KBM-7 (cell line): Measurements from ENCODE around the gene GTSF1L.
A peak's percentile ranks its signal among the peaks of the same experiment; 100 is the strongest.

Experiments used
- DNase-seq: peaks from one replicate; pipeline ENCODE4 v3.0.0-alpha.2; 2015
- in situ Hi-C: fragments of 300-500 bp; cut with MboI; formaldehyde crosslinking; loops from 2 replicates; pipeline ENCODE4 v1.14.3; 2020; ENCODE audit warnings: low sequenced_read_pairs, low pct_unique_long_range_greater_than_20kb, mixed read lengths

Gene GTSF1L

DNA sequence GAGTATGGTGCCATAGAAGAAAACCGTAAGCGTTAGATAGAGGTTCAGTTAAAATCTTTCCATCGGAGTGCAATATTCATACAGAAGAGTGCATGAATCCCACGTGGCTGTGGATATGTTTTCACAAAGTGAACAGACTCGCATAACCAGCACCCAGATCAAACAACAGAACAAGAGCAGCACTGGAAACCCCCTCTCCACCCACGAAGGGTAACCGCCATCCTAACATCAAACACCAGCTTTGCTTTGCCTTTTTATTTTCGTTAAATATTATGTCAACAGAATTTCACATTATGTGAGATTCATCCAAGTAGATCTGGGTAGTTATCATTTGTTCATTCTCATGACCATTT lies 4.7 kb downstream of the GTSF1L start:
- no peak for DNase-seq
- in situ Hi-C loops = no loop called here

DNA sequence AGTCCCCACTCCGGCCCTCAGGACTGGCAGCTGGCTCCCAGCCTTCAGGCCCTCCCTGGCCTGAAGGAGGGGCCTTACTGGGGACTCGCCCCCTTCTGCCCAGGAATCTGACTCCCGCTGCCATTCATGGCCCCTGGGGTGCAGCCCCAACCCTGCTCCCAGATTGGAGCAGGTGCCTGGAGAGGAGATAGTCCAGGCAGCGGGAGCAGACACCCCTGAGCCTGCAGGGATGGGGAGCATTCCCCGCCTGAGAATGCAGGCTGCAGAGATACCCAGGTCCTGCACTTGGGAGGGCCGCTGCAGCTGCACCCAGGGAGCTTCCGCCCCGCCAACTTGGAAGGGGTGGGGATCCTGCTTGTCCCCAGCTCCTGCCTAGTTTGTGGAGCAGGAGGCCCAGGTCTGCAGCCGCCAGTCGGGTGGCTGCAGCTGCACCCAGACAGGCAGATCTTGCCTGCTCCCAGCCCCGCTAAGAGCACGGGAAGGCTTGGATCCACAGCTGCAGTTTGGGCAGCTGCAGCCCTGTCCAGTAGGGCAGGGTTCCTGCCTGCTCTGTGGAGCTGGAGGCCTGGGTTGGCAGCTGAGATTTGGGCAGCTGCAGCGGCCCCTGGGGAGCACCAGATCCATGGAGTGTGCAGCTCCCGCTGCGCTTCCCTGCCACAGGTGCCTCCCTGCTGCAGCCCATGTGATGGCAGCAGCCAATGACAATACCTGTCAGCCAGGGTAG lies 5.2 kb downstream of the GTSF1L start:
- DNase-seq = no peak
- in situ Hi-C loops = no loop called here

DNA sequence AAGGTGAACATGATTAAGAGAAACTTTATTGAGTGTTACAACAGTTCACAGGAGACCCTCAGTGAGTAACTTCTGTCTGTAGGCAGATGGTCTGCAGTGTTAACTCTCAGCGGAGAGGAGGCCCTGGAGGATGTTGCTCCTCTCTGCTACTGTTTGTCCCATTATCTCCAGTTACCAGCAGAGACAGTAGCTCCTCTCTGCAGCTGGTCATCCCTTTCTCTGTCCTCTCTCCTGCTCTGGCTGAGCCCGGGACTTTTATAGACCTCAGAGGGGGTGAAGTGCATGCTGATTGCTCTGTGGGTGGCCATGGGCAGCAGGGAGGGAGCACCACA lies 5.7 kb downstream of the GTSF1L start:
- in situ Hi-C loops = no loop called here
- no peak for DNase-seq

DNA sequence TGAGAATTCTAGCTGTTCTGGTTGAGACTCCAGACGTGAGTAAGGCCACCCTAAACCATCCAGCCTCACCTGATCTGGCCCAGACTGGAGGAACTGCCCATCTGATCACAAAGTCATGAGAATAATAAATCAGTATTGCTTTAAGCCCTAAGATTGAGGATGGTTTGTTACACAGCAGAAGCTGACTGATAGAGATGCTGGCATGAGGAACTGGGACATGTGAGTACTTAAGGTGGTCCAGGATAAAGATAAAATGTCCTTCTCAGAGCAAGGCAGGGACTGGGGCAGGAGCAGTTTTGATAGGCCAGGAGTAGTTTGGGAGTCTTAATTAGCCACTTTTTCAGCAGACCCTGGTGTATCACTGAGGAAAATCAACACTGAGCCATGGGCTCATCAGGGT lies 6.8 kb downstream of the GTSF1L start:
- no peak for DNase-seq
- in situ Hi-C loops = no loop called here

DNA sequence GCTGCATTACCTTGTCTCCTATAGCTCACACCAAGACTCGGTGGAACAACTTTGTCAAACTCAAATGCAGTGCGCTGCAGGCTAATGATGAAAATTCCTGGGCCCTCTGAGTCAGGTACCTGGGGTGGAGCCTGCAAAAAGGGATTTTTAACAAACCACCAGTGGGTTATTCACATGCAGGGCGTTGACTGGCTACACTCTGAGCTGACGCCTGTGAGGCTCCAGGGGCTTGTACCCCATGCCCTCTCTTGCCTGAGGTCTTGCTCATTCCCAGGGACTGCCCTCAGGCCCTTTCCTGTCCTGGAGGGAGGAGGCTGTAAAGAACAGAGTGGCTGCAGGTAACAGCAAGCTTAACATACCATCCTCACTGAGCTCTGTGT lies 9.2 kb downstream of the GTSF1L start:
- in situ Hi-C loops = no loop called here
- no peak for DNase-seq

DNA sequence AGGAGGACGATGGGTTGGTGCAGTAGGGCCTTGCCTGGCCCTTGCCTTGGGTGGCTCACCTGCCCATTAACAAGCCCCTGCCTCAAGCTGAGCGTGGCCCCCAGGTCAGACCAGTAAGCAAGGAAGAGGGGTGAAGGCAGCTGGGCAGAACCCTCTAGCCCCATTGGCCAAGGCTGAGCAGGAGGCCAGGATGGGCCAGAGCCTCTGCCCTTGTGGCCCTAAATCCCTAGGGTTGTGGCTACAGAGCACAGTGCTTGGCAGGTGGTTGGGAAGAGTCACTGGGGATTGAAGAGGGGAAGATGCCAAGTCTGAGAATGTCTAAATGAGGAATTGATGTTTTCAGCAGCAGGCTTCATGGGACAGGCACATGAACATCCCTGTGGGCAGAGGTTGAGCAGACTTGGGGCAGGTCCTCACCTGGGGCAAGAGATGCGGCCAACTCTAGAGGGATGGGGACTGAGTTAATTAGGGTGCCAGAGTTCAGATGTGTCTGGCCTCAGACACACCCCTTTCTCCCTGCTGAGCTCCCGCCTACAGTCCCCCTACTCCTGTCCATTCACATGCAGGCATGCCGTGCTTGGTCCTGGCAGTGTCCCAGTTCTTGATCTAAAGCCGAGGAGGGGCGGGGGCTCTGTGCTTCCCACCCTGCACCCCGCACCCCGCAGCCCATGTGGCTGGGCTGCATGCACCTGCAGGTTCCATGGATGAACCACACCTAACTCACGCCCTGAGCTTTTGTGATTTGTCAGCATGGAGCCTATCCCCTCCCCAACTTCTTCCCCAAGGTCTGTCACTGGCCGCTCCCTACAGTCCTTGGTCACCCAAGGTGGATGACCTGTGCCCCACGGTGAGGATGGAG lies 9.8 kb downstream of the GTSF1L start:
- in situ Hi-C loops = no loop called here
- no peak for DNase-seq

DNA sequence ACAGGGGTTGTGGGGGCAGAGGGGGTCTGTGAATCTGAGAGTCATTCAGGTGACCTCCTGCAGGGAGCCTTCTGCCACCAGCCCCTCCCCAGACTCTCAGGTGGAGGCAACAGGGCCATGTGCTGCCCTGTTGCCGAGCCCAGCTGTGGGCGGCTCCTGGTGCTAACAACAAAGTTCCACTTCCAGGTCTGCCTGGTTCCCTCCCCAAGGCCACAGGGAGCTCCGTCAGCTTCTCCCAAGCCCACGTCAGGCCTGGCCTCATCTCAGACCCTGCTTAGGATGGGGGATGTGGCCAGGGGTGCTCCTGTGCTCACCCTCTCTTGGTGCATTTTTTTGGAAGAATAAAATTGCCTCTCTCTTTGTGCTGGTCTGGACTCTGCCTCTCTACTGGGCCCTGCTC lies 10.7 kb downstream of the GTSF1L start:
- in situ Hi-C loops = no loop called here
- DNase-seq = no peak

DNA sequence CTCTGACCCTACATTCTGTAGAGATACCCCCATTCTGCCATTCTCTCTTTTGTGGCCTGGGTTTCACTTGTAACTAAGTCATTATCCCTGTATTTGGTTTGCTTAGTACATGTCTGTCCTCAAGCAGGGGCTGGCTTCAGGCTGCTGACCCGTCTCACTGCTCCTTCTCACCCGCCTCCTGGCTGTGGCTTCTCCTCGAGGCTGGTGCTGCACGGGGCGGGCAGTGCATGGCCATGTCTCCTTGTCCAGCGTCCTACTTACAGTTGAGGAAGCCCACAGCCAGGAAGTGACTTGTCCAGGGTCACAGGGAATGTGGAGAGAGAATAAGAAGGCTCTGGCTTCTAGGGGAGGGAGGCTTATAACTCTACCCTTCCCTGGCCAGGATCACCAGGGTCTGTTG lies 11.3 kb downstream of the GTSF1L start:
- in situ Hi-C loops = no loop called here
- no peak for DNase-seq

DNA sequence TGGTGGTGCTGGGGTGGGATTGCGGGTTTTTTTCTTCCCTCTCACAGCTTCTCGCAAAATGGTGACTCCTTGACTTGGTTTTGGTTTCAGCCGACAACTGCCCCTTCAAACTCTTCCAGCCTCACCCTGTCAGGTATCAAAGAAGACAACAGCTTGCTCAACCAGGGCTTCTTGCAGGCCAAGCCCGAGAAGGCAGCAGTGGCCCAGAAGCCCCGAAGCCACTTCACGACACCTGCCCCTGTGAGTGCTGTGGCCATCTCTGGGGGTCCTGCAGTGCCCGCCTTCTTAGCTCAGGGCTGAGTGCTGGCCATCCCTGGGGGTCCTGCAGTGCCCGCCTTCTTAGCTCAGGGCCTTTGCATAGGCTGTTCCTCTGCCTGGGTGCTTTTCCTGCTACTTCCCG lies 11.8 kb downstream of the GTSF1L start:
- DNase-seq = no peak
- in situ Hi-C loops = no loop called here

DNA sequence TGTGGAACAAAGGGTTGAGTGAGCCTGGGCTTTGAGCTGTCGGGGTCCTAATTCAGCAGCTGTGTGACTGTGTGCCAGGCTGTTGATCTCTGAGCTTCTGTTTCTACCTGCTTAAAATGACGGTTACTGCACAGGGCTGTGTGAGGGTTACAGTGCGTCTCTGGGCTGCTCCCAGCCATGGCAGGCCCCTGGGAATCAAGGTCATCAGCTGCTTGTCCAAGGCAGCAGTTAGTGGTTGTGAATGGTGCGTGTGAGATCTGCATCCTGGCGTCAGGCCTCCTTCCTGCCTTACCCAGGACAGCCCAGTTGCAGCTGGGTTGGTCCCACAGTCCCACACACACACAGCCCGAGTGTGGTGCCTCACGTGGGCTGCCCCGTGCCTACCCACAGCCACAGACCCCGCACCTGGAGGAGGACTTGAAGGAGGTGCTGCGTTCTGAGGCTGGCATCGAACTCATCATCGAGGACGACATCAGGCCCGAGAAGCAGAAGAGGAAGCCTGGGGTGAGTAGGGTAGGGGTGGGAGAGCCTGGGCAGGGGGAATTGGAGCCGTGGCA lies 15.6 kb downstream of the GTSF1L start:
- in situ Hi-C loops = no loop called here
- no peak for DNase-seq

DNA sequence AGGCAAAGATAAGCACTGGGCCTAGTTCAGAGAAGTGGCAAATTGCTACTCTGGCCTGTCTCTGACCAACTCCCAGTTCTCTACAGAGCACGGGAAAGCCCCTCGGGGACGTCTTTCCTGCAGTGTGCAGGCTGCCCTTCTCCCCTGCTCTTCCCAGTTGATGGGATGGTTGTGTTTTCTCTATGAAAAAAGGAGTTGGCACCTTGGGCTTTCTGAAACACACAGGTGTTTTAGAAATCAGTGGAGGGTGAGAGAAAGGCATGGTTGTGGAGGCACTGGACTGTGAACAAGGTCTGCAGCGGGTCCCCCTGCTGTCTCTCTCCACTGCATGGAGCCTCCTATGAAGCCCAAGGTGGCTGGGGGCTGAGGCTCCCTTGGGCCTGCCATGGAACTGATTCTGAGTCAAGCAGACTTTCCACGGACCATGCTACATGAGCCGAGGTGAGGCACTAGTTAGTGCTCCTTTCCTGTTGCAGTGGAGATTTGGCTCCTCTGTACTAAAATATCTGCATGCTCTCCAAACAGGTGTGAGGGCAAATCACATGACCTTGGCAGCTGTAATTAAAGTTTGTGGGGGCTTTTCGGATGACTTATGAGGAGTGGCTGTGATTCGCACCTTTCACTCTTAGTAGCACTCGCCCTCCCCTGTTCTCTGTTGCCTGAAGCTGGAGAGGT lies 16.3 kb downstream of the GTSF1L start:
- DNase-seq = no peak
- in situ Hi-C loops = no loop called here

DNA sequence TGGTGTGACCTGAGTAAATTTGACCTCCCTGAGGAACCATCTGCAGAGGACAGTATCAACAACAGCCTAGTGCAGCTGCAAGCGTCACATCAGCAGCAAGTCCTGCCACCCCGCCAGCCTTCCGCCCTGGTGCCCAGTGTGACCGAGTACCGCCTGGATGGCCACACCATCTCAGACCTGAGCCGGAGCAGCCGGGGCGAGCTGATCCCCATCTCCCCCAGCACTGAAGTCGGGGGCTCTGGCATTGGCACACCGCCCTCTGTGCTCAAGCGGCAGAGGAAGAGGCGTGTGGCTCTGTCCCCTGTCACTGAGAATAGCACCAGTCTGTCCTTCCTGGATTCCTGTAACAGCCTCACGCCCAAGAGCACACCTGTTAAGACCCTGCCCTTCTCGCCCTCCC lies 24.3 kb downstream of the GTSF1L start:
- in situ Hi-C loops = no loop called here
- no peak for DNase-seq

DNA sequence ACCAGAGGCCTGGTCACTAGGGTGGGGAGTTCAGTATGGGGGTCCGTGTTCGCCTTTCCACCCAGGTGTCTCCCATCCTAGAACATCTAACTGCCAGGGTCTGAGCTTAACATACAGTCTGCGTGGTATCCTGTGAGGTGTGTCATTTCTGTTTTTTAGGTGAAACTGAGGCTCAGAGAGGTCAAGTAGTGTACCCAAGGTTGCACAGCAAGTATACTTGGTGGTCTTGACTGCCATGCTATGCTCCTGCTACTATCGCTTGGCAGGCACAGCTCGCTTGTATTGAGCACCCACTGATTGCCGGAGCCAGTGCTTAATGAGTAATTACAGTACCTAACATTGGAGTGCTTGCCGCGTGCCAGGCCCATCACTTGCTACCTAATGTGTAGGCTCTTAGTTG lies 26.2 kb downstream of the GTSF1L start:
- in situ Hi-C loops = no loop called here
- no peak for DNase-seq

DNA sequence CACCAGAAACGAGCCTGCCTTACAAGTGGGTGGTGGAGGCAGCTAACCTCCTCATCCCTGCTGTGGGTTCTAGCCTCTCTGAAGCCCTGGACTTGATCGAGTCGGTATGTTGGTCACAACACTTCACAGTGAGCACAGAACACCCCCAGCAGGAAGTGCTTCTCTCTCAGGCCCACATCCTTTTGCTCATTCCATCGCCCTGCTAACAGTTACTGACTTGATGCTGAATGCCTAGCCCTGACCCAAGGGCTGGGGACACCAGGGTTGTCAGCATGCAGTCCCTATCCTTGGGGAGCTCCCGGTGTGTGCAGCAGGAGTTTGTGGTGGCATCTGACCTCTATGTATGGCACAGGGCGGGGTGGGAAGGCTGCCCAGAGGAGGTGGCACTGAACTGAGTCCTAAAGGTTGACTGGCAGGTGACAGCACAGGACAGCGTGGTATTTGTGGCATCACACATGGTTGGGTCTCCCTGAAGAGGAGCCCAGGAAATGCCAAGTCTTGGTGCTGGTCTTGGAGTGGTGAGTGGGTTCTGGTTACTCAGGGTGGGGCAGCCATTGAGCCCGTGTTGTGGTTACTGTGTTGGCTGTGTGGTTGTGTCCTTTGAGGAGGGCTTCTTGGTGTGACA lies 26.7 kb downstream of the GTSF1L start:
- in situ Hi-C loops = loop anchor here (25.0 kb wide), 1 partner anchor 238 kb away; the partner anchor contains the start of gene SRSF6
- no peak for DNase-seq

DNA sequence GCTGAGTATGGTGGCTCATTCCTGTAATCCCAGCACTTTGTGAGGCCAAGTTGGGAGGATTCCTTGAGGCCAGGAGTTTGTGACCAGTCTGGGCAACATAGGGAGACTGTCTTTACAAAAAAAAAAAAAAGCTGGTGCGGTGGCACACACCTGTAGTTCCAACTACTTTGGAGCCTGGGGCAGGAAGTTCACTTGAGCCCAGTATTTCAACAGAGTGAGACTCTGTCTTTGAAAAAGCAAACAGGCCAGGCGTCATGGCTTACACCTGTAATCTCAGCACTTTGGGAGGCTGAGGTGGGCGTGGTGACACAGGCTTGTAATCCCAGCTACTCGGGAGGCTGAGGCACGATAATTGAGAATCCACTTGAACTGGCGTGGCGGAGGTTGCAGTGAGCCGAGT lies 31.2 kb downstream of the GTSF1L start:
- DNase-seq = no peak
- in situ Hi-C loops = loop anchor here (25.0 kb wide), 1 partner anchor 233 kb away; the partner anchor contains the start of gene SRSF6

DNA sequence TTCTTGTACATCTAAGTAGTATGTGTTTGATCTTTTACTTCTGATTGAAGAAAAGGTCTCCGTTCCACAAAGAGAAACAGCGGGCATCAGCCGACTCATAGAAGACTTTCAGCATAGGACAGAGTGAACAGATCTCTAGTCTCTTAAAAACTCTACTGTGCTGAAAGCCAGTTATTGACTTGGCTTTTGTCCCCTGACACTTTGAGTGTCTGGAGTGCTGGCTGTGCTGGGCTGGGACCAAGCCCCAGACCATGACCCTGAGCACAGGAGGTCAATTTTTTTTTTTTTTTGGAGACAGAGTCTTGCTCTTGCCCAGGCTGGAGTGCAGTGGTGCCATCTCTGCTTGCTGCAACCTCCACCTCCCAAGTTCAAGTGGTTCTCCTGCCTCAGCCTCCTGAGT lies 32.0 kb downstream of the GTSF1L start:
- in situ Hi-C loops = loop anchor here (25.0 kb wide), 1 partner anchor 232 kb away; the partner anchor contains the start of gene SRSF6
- no peak for DNase-seq

DNA sequence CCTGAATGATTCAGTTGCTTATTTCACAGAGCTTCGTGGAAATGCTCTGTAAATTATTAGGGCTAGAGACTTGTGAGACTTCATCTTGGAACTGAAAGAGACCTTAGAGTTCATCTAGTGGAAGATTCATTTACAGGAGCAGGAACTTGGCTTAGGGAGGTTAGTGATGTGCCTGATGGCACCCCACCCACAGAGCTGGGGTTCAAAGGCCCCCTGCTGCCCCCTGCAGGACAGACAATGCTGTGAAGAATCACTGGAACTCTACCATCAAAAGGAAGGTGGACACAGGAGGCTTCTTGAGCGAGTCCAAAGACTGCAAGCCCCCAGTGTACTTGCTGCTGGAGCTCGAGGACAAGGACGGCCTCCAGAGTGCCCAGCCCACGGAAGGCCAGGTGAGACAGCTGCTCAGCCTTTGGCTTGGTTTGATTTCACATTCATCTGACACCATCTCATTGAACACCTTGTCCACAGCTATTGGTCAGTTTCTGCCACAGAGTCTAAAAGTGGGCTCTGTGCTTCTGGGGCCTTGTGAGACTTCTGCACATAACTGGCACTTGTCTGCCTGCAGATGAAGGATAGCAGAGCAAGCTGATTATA lies 34.8 kb downstream of the GTSF1L start:
- in situ Hi-C loops = loop anchor here (25.0 kb wide), 1 partner anchor 230 kb away; the partner anchor contains the start of gene SRSF6
- DNase-seq = peak; percentile 64

DNA sequence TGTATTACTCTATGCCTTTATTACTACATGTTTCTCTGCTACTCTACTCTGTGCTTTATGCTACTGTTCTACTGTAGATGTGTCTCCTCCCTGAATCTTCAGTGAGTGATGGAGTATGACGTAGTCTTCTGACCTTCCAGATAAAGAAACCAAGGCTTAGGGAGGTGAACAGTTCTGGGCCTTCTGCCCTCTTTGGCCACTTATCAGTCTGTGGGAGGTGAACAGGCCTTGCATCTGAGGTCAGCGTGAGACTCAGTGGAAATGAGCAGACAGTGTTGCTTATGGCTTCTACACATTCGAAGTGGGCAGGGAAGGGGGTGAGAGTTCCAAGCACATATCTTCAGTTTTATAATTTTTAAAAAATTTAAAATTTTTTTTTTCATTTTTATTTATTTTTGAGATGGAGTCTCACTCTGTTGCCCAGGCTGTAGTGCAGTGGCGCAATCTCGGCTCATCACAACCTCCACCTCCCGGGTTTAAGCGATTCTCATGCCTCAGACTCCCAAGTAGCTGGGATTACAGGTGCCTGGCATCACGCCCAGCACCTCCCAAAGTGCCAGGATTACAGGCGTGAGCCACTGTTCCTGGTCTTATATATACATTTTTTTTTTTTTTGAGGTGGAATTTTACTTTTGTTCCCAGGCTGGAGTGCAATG lies 35.7 kb downstream of the GTSF1L start:
- in situ Hi-C loops = loop anchor here (25.0 kb wide), 1 partner anchor 229 kb away; the partner anchor contains the start of gene SRSF6
- DNase-seq = no peak
